Loucy (cell line): ENCODE data around the gene FOXP1.

ENCODE experiments used
- EZH2phosphoT487 ChIP-seq: fragments of 200-600 bp; IDR thresholded peaks from 2 replicates; pipeline ENCODE4 v1.6.1; 2018; ENCODE audit warnings: antibody characterized with exemption, mild to moderate bottlenecking, moderate library complexity, borderline replicate concordance
- TF ChIP-seq, protein P1 (sequence below): fragments of 200-600 bp; sonication (generic); conservative IDR thresholded peaks from 2 replicates; pipeline ENCODE4 v1.5.1; 2014; ENCODE audit warnings: mild to moderate bottlenecking, antibody characterized with exemption, low read length

DNA sequence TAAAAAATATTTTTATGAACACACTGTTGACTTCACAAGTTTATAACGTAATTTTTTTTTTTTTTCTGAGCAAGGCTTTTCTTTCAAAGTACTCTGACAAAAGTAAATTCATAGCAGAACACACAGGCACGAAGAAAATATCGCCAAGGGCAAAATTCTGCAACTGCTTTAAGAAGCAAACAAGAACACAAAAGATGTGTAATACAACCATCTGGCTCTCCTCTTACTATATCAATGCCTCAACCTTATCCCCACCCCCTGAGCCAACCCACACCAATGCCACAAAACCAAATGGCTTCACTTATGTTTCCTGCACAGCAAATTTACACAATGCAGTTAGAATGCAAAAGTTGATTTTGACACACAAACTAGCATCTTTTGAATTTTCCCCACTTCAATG is 274.2 kb downstream of the FOXP1 start:
- TF ChIP-seq, protein P1, sequence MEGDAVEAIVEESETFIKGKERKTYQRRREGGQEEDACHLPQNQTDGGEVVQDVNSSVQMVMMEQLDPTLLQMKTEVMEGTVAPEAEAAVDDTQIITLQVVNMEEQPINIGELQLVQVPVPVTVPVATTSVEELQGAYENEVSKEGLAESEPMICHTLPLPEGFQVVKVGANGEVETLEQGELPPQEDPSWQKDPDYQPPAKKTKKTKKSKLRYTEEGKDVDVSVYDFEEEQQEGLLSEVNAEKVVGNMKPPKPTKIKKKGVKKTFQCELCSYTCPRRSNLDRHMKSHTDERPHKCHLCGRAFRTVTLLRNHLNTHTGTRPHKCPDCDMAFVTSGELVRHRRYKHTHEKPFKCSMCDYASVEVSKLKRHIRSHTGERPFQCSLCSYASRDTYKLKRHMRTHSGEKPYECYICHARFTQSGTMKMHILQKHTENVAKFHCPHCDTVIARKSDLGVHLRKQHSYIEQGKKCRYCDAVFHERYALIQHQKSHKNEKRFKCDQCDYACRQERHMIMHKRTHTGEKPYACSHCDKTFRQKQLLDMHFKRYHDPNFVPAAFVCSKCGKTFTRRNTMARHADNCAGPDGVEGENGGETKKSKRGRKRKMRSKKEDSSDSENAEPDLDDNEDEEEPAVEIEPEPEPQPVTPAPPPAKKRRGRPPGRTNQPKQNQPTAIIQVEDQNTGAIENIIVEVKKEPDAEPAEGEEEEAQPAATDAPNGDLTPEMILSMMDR, result no peak
- no peak for TF ChIP-seq EZH2phosphoT487
